ENCODE results near the gene CATSPER3.

DNA sequence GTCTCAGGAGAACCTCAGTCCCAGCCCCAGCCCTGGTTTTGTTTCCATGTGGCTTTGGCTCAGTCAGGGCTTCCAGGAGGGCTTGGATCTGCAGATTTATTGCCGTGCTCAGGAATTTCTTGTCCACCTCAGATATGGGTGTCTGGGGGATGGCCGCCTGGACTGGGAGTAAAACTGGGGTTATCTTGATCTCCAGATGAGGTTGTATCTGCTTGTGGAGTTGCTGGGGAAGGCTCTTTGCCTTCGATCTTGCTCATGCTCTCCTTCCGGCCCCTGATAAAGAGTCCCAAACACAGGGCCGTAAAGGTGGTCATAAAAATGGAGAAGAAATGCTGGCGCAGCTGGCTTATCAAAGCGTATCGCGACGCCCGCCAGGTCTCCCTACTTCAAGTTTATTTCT, 84.2 kb downstream of the CATSPER3 start:
- TF ChIP-seq EZH2 (IDR thresholded peaks at IDR 0.05; ENCODE audit: borderline replicate concordance, low read depth, low read length, poor library complexity, severe bottlenecking), result no peak
- TF ChIP-seq, protein P1, sequence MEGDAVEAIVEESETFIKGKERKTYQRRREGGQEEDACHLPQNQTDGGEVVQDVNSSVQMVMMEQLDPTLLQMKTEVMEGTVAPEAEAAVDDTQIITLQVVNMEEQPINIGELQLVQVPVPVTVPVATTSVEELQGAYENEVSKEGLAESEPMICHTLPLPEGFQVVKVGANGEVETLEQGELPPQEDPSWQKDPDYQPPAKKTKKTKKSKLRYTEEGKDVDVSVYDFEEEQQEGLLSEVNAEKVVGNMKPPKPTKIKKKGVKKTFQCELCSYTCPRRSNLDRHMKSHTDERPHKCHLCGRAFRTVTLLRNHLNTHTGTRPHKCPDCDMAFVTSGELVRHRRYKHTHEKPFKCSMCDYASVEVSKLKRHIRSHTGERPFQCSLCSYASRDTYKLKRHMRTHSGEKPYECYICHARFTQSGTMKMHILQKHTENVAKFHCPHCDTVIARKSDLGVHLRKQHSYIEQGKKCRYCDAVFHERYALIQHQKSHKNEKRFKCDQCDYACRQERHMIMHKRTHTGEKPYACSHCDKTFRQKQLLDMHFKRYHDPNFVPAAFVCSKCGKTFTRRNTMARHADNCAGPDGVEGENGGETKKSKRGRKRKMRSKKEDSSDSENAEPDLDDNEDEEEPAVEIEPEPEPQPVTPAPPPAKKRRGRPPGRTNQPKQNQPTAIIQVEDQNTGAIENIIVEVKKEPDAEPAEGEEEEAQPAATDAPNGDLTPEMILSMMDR (conservative IDR thresholded peaks at IDR 0.05; ENCODE audit: low read depth, low read length), result no peak

All from A673 (cell line).